HG03520 (cell line): Measurements from ENCODE around the gene PEX1.
"Not testable (repeated sequence)": the region's sequence is repeated elsewhere in the genome, so short reads cannot be mapped to it uniquely, and the experiment has no call there.

Source experiments
- ATAC-seq: cut with Tn5 transposase; IDR thresholded peaks from one replicate; pipeline ENCODE4 v1.9.1; 2021; ENCODE audit warnings: mild to moderate bottlenecking, moderate library complexity; ENCODE audit not compliant: unreplicated experiment

The PEX1 gene

GRCh38 chr7:92506363-92506762, 22.0 kb downstream of the PEX1 start:
- no peak for ATAC-seq

- no peak for ATAC-seq
Observed at GRCh38 chr7:92504563-92504962, 23.8 kb downstream of the PEX1 start.

- no peak for ATAC-seq
Observed at GRCh38 chr7:92503767-92504166, 24.6 kb downstream of the PEX1 start.

- no peak for ATAC-seq
Observed at GRCh38 chr7:92498557-92498956, 29.8 kb downstream of the PEX1 start.

- ATAC-seq = no peak
Observed at GRCh38 chr7:92496876-92497275, 31.4 kb downstream of the PEX1 start.

- ATAC-seq = no peak
Observed at GRCh38 chr7:92489634-92490033, 38.7 kb downstream of the PEX1 start.

GRCh38 chr7:92487804-92488203, 40.5 kb downstream of the PEX1 start:
- ATAC-seq = no peak

- ATAC-seq = no peak
Observed at GRCh38 chr7:92485974-92486373, 42.3 kb downstream of the PEX1 start.

- ATAC-seq = no peak
Observed at GRCh38 chr7:92485267-92485892, 42.9 kb downstream of the PEX1 start.

GRCh38 chr7:92484226-92484625, 44.1 kb downstream of the PEX1 start:
- not testable (repeated sequence) for ATAC-seq

GRCh38 chr7:92483624-92484023, 44.7 kb downstream of the PEX1 start:
- ATAC-seq = not testable (repeated sequence)

GRCh38 chr7:92479146-92479545, 49.2 kb downstream of the PEX1 start:
- not testable (repeated sequence) for ATAC-seq

GRCh38 chr7:92478711-92479110, 49.6 kb downstream of the PEX1 start:
- ATAC-seq = no peak

GRCh38 chr7:92478095-92478494, 50.2 kb downstream of the PEX1 start:
- ATAC-seq = no peak

GRCh38 chr7:92477681-92478080, 50.6 kb downstream of the PEX1 start, which contains the start of gene ERVW-1:
TSS of gene ERVW-1 (minus strand) at chr7:92477946. CDS start at chr7:92470381, 7,565 bp downstream.
- ATAC-seq = not testable (repeated sequence)

GRCh38 chr7:92475851-92476590, 52.3 kb downstream of the PEX1 start:
- not testable (repeated sequence) for ATAC-seq

GRCh38 chr7:92475261-92475770, 53.0 kb downstream of the PEX1 start:
- ATAC-seq = not testable (repeated sequence)

- ATAC-seq = not testable (repeated sequence)
Observed at GRCh38 chr7:92473989-92474388, 54.3 kb downstream of the PEX1 start.

GRCh38 chr7:92468589-92468988, 59.7 kb downstream of the PEX1 start:
- ATAC-seq = not testable (repeated sequence)

- ATAC-seq = no peak
Observed at GRCh38 chr7:92466682-92467081, 61.6 kb downstream of the PEX1 start.

GRCh38 chr7:92464515-92464914, 63.8 kb downstream of the PEX1 start:
- no peak for ATAC-seq

GRCh38 chr7:92462560-92462959, 65.8 kb downstream of the PEX1 start:
- no peak for ATAC-seq
